Left cardiac atrium (tissue), 4 donors: ENCODE data around the gene AEN. TPM values are rescaled to one million over a fixed set of nuclear protein-coding genes. Genes with fewer than 3 reads are reported as not detected.

ENCODE experiments used
- ATAC-seq, 2 donors: fragments of 200-7000 bp; cut with Tn5 transposase; one replicate each; pipeline ENCODE4 v1.9.1; 2020; ENCODE audit warnings: mild to moderate bottlenecking in 2 of 2, moderate library complexity in 2 of 2
- DNase-seq: peaks from one replicate; pipeline ENCODE4 v3.0.0-alpha.2; 2020
- intact Hi-C, 2 donors: fragments of 100-400 bp; cut with DNase I; formaldehyde crosslinking; loops; one replicate each; pipeline versions ENCODE4 v1.14.1 to v1.15.1; 2022 to 2023
- total RNA-seq, 2 donors: library from RNA; stranded (reverse); fragmentation: NEBNext Ultra II Directional; extraction: Animal tissue kit (Norgen Biotek cat#: 25700); gene quantifications; one replicate each; pipeline ENCODE4 v1.2.1, GENCODE V29; 2021
- donor health status: DM: no; HTN: yes; CAD: no.
- donor health status: DM: no; HTN: yes; CAD: no; lungs with severe emphysema.
- donor health status: DM: yes; HTN: yes; CAD: no.
- donor health status: Dilated cardiomyopathy.

Gene AEN
- total RNA-seq, 2 donors from 2014 or later: 9.9 to 15.4 TPM

DNA sequence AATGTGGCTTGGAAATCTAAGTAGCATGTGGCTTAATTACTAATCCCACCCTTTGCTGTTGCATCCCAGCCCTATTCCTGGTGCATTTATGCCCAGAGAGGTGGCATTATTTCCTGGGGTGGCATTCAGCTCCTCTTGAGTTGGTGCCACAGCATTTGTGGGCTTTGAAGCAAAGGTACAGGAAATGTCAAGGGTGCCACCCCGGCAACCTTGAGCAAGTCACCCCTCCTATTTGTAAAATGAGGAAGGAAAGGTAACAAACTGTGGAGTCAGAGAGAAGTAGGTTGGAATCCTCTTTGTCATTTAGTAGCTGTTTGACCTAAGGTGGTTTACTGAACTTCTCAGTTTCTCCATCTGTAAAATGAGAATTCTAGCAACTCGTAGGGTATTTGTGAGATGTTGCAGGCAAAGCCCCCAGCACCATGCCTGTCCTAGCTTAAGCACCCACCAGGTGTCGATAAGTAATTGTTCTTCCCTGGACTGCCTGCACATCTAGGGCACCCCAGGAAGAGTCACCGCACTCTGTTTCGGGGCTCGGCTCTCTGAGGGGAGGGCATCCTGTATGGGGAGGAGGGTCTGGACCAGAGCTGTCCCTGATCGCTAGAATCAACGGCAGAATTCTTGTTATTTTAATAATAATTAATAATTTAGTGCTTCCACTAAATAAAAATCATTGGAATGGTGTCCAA is 34.8 kb downstream of the AEN start:
- no peak for ATAC-seq
- intact Hi-C loops: loop anchor here in 1 of 2 donors (10.0 kb wide), 1 partner anchor 179 kb away; no protein-coding TSS in a partner anchor
- no peak for DNase-seq

GRCh38 chr15:88656760-88657221 is 35.7 kb downstream of the AEN start:
- DNase-seq: no peak
- intact Hi-C loops: loop anchor here (1.0 to 10.0 kb wide), 2 partner anchors 178 kb away; no protein-coding TSS in a partner anchor
- no peak for ATAC-seq

DNA sequence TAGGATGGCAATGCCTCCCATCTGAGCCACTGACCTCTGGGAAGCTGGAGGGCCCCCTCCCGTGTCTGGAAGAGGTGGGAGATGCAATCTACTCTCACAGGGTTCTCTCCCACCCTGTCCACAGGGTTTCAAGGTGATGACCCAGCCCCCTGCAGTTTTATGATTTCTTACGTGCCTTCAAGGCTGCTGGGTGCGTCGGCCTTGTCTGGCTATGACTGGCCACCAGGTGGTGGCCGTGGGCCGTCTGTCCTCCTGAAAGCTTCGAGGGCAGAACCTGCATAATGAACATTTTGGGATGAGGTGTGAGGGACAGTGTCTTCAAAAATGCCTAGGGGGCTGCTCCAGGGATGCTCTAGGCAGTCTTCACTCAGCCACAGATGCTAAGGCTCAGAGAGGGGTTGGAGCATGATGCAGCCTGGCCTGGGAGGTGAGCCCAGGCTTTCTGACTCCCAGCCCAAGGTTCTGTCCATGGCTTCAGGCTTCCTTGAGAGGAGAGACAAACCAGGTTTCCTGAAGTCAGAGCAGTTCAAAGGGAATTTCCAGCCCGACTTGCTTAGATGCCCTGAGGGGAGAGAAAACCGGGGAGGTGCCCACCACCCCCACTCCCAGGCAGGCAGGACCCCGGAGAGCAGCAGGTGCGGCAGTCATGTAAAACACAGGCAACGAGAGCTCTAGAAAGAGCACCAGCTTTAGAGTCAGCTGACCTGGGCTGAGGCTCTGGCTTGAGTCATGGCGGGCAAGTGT is 36.4 kb downstream of the AEN start:
- intact Hi-C loops: loop anchor here (1.0 to 10.0 kb wide), 2 partner anchors 177 kb away; no protein-coding TSS in a partner anchor
- peak; percentile 63 for DNase-seq
- peak; percentile 38 to 58 for ATAC-seq

DNA sequence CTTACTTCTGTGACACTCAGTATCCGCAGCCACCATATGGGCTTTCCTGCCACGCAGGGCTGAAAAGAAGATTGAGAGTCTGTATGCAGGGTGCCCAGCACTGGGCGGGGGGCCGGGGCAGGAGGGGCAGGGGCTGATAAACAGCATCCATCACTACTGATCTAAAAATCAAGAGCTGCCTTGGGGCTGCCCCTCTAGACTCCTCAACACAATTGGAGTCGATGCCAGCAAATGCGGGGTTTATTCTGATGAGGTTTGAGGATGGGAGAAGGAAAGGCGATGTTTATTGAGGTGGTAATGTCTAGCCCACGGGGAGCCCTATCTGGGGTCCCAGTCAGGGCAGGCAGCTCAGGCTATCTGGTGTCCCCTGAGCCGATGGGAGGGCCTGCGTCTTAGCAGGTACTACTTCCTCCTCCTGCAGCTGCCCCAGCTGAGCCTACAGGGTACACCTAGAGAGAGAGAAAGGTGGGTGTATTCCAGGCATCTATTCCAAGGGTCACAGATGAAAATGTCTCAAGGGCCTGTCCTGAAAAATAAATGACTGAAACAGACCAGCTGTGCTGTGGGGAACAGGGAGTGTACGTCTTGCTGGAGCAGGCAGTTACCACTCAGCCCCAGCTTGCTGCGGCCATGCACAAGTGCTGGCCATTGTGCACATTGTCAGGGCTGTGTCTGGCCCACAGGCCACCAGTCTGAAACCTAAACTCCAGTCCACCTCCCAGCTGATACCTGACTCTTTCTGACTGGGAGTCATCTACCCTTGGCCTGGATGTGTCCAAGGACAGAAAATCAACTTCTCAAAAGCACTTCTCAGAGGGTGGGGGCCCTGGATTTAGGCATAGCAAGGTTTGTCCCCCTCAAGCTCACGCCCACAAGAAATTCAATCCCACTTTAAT is 37.2 kb downstream of the AEN start:
- DNase-seq (no peak), ATAC-seq (no peak)
- intact Hi-C loops: loop anchor here in 1 of 2 donors (10.0 kb wide), 1 partner anchor 176 kb away; no protein-coding TSS in a partner anchor

- DNase-seq (peak; percentile 56), ATAC-seq (peak in 1 of 2 donors; percentile 60)
- intact Hi-C loops: loop anchor here in 1 of 2 donors (10.0 kb wide), 1 partner anchor 176 kb away; no protein-coding TSS in a partner anchor
Measured at GRCh38 chr15:88658972-88659931, 38.1 kb downstream of the AEN start.

- ATAC-seq: no peak
- DNase-seq: peak; percentile 2
- intact Hi-C loops: no loop called here
Measured at GRCh38 chr15:88661041-88661700, 40.0 kb downstream of the AEN start.

DNA sequence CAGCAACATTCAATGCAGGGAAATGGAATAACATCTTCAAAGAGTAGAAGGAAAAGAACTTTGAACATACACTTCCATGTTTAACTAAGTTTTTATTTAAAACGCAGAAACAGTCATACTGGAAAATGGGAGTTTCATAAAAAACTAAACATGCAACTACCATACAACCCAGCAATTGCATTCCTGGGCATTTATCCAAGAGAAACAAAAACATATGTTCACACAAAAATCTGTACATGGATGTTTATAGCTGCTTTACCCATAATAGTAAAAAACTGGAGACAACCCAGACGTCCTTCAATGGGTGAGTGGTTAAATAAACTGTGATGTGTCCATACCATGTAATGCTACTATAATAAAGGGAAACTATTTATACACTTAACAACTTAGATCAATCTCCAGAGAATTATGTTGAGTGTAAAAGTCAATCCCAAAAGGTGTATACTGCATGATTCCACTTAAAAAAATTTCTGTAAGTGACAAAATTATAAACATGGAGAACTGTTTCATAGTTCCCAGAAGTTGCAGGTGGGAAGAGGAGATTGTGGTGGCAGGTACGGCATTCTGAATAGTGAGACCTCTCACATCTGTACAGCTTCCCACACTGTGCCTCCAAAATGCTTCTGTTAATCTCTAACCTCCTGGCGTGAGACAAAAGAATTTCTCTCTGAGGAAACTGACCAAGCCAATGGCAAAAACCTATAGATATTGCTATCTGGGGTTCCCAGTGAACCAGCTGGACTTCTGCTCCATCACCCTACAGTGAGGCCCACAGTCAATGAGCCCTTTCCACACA is 40.8 kb downstream of the AEN start:
- intact Hi-C loops: no loop called here
- ATAC-seq (no peak), DNase-seq (no peak)

- intact Hi-C loops: no loop called here
- DNase-seq (no peak), ATAC-seq (no peak)
Measured at GRCh38 chr15:88663141-88663621, 42.0 kb downstream of the AEN start.

- intact Hi-C loops: no loop called here
- peak in 1 of 2 donors; percentile 38 for ATAC-seq
- DNase-seq: no peak
Measured at GRCh38 chr15:88664151-88664778, 43.1 kb downstream of the AEN start.

GRCh38 chr15:88674661-88675060 is 53.5 kb downstream of the AEN start:
- no peak for DNase-seq

DNA sequence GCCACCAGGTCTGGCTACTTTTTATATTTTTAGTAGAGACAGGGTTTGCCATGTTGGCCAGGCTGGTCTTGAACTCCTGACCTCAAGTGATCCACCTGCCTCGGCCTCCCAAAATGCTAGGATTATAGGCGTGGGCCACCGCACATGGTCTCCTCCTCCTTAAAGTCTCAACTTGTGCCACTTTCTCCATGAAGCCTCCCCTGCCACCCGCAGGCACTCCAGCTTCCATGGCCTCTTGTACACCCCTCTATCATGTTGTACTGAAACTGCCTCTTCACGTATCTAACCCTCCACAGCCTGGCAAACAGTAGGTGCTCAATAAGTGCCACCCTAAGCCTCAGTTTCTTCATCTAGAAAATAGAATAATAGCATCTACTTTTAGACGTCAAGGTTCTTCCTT is 57.6 kb downstream of the AEN start:
- no peak for DNase-seq
- intact Hi-C loops: no loop called here
- no peak for ATAC-seq

More at GRCh38 chr15:88674661-88675060, 53.5 kb downstream of the AEN start:
- no peak for ATAC-seq
- intact Hi-C loops: no loop called here

- ATAC-seq (no peak), DNase-seq (no peak)
- intact Hi-C loops: no loop called here
Measured at GRCh38 chr15:88680241-88681001, 59.3 kb downstream of the AEN start.

- ATAC-seq (peak; percentile 67 to 84), DNase-seq (no peak)
- intact Hi-C loops: no loop called here
Measured at GRCh38 chr15:88681610-88682221, 60.6 kb downstream of the AEN start.
